ENCODE measurements around the gene GYS2. TPM values are rescaled to one million over a fixed set of nuclear protein-coding genes. Genes with fewer than 3 reads are reported as not detected.

The GYS2 gene
- total RNA-seq, 1 donor from 2014 or later, result not detected

DNA sequence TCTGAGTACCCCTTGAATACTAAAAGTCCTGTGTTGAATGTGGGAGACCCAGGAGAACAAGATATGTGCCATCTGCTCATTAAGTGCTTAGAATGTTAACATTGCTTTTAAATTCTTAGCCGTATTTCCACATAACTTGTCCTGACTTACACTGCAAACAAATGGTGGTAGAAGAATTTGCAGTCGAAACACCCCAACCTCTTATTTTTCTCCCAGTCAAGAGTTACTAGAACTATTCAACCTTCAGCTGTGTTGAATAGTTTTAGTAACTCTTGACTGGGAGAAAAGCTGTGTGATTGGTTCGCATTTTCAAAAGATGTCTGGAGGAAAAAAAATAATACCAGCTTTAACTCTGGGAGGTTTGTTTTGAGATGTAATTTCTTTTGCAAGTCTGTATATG is 86.2 kb downstream of the GYS2 start:
- no peaks in the 10 kb centered on the region for H3K4me1 Mint-ChIP-seq
- H3K36me3 Mint-ChIP-seq, result peaks cover 4% of the 10 kb centered on the region
- TF ChIP-seq, protein P1, sequence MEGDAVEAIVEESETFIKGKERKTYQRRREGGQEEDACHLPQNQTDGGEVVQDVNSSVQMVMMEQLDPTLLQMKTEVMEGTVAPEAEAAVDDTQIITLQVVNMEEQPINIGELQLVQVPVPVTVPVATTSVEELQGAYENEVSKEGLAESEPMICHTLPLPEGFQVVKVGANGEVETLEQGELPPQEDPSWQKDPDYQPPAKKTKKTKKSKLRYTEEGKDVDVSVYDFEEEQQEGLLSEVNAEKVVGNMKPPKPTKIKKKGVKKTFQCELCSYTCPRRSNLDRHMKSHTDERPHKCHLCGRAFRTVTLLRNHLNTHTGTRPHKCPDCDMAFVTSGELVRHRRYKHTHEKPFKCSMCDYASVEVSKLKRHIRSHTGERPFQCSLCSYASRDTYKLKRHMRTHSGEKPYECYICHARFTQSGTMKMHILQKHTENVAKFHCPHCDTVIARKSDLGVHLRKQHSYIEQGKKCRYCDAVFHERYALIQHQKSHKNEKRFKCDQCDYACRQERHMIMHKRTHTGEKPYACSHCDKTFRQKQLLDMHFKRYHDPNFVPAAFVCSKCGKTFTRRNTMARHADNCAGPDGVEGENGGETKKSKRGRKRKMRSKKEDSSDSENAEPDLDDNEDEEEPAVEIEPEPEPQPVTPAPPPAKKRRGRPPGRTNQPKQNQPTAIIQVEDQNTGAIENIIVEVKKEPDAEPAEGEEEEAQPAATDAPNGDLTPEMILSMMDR (IDR thresholded peaks at IDR 0.05; ENCODE audit: unreplicated experiment), result no peak
- H3K27me3 Mint-ChIP-seq (ENCODE audit: low read depth), result peaks cover 2% of the 10 kb centered on the region
- H3K27ac Mint-ChIP-seq, result no peak overlapping the region
- peaks cover under 1% of the 10 kb centered on the region for H3K9me3 Mint-ChIP-seq
- no peak overlapping the region for H3K4me3 Mint-ChIP-seq
- DNase-seq (ENCODE audit: low spot score in 2 of 2, unreplicated experiment in 2 of 2), result no peak

DNA sequence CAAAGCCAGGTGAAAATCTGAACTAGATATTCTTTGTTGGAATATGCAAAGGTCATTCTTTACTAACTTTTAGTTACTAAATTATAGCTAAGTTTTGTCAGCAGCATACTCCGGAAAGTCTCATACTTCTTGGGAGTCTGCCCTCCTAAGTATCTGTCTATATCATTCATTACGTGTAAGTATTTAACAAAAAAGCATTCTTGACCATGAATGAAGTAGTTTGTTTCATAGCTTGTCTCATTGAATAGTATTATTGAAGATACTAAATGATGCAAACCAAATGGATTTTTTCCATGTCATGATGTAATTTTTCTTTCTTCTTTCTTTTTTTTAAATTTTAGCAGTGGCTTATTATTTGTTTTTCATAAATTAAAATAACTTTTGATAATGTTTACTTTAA is 88.4 kb downstream of the GYS2 start:
- H3K9me3 Mint-ChIP-seq, result no peaks in the 10 kb centered on the region
- DNase-seq (ENCODE audit: low spot score in 2 of 2, unreplicated experiment in 2 of 2), result no peak
- no peak overlapping the region for H3K27ac Mint-ChIP-seq
- H3K4me1 Mint-ChIP-seq, result no peaks in the 10 kb centered on the region
- no peak overlapping the region for H3K4me3 Mint-ChIP-seq
- TF ChIP-seq, protein P1 (IDR thresholded peaks at IDR 0.05; ENCODE audit: unreplicated experiment), result no peak
- peaks cover 4% of the 10 kb centered on the region for H3K36me3 Mint-ChIP-seq
- H3K27me3 Mint-ChIP-seq (ENCODE audit: low read depth), result no peaks in the 10 kb centered on the region

DNA sequence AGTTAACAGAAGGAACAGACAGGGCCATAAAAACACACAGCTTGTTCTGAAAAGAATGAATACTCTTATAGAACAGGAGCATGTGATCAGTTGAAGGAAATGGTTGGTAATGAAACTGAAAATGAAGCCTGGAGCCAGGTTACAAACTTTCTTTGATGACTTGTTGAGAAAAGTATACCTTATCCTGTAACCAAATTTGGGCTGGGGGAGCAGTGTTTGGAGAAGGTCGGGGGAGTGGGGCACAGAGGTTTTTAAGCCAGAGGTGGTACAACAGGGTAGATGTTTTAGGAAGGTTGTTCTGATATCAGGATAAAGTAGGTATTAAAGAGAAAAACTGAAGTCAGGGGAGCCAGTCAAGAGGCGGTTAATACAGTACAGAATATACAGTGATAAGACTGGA is 94.9 kb downstream of the GYS2 start:
- no peaks in the 10 kb centered on the region for H3K27me3 Mint-ChIP-seq (ENCODE audit: low read depth)

DNA sequence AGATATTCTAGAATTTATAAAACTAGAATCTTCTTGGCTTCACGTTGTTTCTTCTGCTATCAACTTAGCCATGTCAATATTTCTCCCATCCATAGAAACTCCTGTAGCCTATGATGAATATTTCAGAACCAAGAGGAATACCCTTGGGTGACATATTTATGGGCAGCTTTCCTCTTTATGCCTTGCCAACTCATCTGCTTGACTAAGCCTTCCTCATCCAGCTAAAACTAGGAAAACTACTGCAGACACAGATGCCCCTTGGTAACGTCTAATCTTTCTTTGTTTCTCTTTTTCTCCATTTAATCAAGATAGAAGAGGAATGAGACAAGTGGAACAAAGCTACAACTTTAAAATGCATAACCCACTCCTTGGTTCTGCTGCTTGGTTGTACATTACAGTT is 96.8 kb downstream of the GYS2 start:
- Mint-ChIP-seq H3K9me3 (no peaks in the 10 kb centered on the region), H3K36me3 (peaks cover 3% of the 10 kb centered on the region), H3K4me1 (peaks cover 11% of the 10 kb centered on the region), H3K27me3 (ENCODE audit: low read depth) (no peaks in the 10 kb centered on the region), H3K4me3 (no peak overlapping the region), H3K27ac (no peak overlapping the region)
- TF ChIP-seq, protein P1 (IDR thresholded peaks at IDR 0.05; ENCODE audit: unreplicated experiment), result no peak
- no peak for DNase-seq (ENCODE audit: low spot score in 2 of 2, unreplicated experiment in 2 of 2)

More for the DNA sequence above, 94.9 kb downstream of the GYS2 start:
- Mint-ChIP-seq H3K4me1 (no peaks in the 10 kb centered on the region), H3K9me3 (no peaks in the 10 kb centered on the region), H3K27ac (no peak overlapping the region), H3K36me3 (peaks cover 7% of the 10 kb centered on the region), H3K4me3 (no peak overlapping the region)
- TF ChIP-seq, protein P1 (IDR thresholded peaks at IDR 0.05; ENCODE audit: unreplicated experiment), result no peak
- no peak for DNase-seq (ENCODE audit: low spot score in 2 of 2, unreplicated experiment in 2 of 2)

DNA sequence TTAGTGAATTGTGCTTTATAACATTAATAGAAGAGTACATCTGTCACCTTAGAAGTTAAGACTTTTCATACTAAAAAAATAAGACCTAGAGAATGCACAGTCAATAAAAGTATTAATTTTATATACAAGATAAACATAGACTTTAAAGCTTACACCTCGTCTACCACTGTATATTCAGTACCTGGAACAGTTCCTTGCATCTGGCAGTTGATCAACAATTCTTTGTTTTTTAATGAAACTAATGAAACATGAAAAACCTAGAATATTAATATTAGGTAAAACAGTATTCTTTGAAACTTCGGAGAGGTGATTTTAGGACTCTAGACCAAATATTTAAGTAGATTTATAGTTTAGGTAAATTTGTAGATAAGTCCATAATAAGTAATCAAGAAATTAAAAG is 98.8 kb downstream of the GYS2 start:
- no peak overlapping the region for H3K4me3 Mint-ChIP-seq

More for the DNA sequence above, 98.8 kb downstream of the GYS2 start:
- no peaks in the 10 kb centered on the region for H3K27me3 Mint-ChIP-seq (ENCODE audit: low read depth)
- peaks cover 17% of the 10 kb centered on the region for H3K4me1 Mint-ChIP-seq
- TF ChIP-seq, protein P1 (IDR thresholded peaks at IDR 0.05; ENCODE audit: unreplicated experiment), result no peak
- H3K9me3 Mint-ChIP-seq, result no peaks in the 10 kb centered on the region
- peaks cover 3% of the 10 kb centered on the region for H3K36me3 Mint-ChIP-seq
- DNase-seq (ENCODE audit: low spot score in 2 of 2, unreplicated experiment in 2 of 2), result no peak
- no peak overlapping the region for H3K27ac Mint-ChIP-seq

All from mesothelial cell of epicardium (in vitro differentiated cells).